Stimulated activated CD4-positive, alpha-beta T cell treated with anti-CD3 and anti-CD28 coated beads, Interleukin-15, amount 100 ng/mL, for 1 hour (primary cell): ENCODE results near the gene C10orf67.
"Not testable (repeated sequence)": the region's sequence is repeated elsewhere in the genome, so short reads cannot be mapped to it uniquely, and the experiment has no call there.

ENCODE experiments used
- DNase-seq, 2 donors: peaks; one replicate each; pipeline ENCODE4 v3.0.0-alpha.2; 2020; ENCODE audit warnings: low read depth in 1 of 2, low spot score in 1 of 2

Gene C10orf67

GRCh38 chr10:23326544-23327307 is 17.9 kb downstream of the C10orf67 start:
- DNase-seq: no peak

GRCh38 chr10:23325132-23325531 is 19.5 kb downstream of the C10orf67 start:
- DNase-seq: no peak

GRCh38 chr10:23324351-23324750 is 20.2 kb downstream of the C10orf67 start:
- DNase-seq: no peak

- no peak for DNase-seq
These were observed 22.5 kb downstream of the C10orf67 start for GRCh38 chr10:23322082-23322481.

GRCh38 chr10:23319835-23320234 is 24.8 kb downstream of the C10orf67 start:
- no peak for DNase-seq

GRCh38 chr10:23318359-23318758 is 26.2 kb downstream of the C10orf67 start:
- DNase-seq: no peak

GRCh38 chr10:23317416-23317815 is 27.2 kb downstream of the C10orf67 start:
- DNase-seq: no peak

GRCh38 chr10:23316406-23316805 is 28.2 kb downstream of the C10orf67 start:
- no peak for DNase-seq

GRCh38 chr10:23315966-23316365 is 28.6 kb downstream of the C10orf67 start:
- DNase-seq: no peak

GRCh38 chr10:23314835-23315239 is 29.8 kb downstream of the C10orf67 start:
- DNase-seq: no peak

GRCh38 chr10:23311034-23311433 is 33.6 kb downstream of the C10orf67 start:
- no peak for DNase-seq

- no peak for DNase-seq
These were observed 34.2 kb downstream of the C10orf67 start for GRCh38 chr10:23310404-23310803.

GRCh38 chr10:23299961-23300360 is 44.6 kb downstream of the C10orf67 start:
- not testable (repeated sequence) for DNase-seq

- DNase-seq: no peak
These were observed 49.9 kb downstream of the C10orf67 start for GRCh38 chr10:23294638-23295247.

- no peak for DNase-seq
These were observed 50.5 kb downstream of the C10orf67 start for GRCh38 chr10:23293973-23294590.

GRCh38 chr10:23293145-23293724 is 51.4 kb downstream of the C10orf67 start:
- no peak for DNase-seq

GRCh38 chr10:23291551-23292334 is 52.9 kb downstream of the C10orf67 start:
- DNase-seq: no peak

- DNase-seq: no peak
These were observed 59.8 kb downstream of the C10orf67 start for GRCh38 chr10:23284674-23285335.

- no peak for DNase-seq
These were observed 60.4 kb downstream of the C10orf67 start for GRCh38 chr10:23284155-23284554.

GRCh38 chr10:23283680-23284079 is 60.9 kb downstream of the C10orf67 start:
- DNase-seq: no peak

GRCh38 chr10:23281044-23281433 is 63.6 kb downstream of the C10orf67 start:
- DNase-seq: no peak
